ENCODE measurements around the gene RPP25.

Gene RPP25

GRCh38 chr15:74956648-74957475 lies at the start of gene RPP25:
RPP25 (minus strand) TSS chr15:74956772; CDS start chr15:74956583, 189 bp downstream.
- peak; percentile 31 to 59 (median 37) for DNase-seq

DNA sequence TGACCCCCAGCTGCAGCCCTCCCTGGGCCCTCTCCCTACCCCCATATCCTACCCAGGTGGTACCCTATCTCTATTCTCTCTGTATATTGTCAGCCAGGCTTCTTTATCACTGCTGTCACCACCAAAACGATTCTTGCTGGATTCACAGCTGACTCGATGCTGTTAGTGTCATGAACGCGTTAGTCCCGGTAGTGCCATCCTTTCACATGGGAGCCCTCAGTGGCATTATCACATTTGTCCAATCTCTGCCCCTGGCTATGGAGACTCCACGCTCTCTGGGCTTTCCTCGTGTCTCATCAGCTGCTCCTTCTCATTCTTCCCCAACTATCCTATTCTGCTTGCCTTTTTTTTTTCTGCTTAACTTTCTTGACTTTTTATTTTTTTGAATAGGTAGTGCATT lies 45.8 kb upstream of the RPP25 start:
- no peak for DNase-seq

GRCh38 chr15:75001310-75001709 lies 44.7 kb upstream of the RPP25 start:
- DNase-seq = no peak

DNA sequence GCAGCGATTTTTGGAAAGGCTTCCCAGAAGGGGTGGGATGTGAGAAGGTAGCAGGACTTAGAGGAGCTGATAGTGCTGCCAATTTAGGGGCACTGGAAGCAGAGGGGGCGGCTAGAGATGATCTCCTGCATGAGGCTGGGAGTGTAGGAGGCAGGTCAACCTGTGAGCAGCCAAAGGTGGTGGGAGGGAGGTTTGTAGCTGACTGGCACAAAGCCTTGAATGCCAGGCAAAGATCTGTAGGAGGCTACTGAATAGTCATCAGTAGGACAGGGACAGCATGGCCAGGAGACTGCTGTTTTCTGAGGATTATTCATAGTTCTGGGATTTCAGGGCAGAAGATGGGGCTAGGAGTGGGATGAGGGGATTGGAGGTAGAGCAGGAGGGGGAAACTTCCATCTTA lies 41.0 kb upstream of the RPP25 start:
- DNase-seq = no peak

GRCh38 chr15:74997141-74997540 lies 40.6 kb upstream of the RPP25 start:
- DNase-seq = no peak

DNA sequence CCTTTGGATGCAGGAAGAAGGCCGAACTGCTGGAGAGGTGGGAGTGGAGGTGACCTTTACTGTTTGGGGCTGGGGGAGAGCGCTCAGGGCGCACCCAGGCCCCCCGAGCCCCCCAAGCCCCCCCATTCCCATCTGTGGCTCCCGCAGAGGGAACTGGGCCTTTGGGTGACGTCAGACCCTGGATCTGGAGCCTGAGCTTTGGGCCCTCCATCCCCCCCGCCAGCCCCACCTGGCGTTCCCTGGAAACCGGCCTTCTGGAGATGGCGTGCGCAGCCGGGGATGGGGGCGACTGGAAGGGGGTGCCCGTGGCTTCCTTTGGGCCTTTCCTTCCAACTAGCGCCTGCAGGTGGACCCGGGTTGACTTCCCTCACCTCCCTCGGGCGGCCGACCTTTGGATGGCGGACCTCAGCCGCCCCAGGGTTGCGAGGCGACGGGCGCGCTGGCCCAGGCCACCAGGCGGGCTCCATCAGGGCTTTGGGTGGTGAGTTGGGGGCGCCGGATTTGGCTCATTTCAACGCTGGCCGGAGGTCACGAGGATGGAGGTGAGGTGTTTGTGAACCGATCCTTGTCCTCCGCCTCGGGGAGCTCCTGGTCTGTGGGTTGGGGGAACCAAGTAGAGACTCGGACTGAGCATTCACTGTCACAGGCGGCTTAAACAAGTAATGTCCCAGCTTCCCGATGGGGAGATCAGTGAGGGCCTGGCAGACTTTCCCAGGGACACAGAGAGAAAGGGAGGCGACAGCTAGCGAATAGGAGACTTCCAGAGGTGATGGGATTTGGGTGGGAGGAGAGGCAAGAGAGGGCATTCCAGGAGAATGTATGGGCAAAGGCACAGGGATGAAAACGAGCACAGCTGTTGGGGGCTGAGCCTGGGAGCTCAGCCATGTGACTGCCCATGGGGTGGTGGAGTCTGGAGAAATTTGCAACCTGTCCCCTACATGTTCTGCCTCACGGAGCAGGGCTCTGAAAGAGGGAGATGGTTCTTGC lies 39.5 kb upstream of the RPP25 start:
- no peak for DNase-seq

DNA sequence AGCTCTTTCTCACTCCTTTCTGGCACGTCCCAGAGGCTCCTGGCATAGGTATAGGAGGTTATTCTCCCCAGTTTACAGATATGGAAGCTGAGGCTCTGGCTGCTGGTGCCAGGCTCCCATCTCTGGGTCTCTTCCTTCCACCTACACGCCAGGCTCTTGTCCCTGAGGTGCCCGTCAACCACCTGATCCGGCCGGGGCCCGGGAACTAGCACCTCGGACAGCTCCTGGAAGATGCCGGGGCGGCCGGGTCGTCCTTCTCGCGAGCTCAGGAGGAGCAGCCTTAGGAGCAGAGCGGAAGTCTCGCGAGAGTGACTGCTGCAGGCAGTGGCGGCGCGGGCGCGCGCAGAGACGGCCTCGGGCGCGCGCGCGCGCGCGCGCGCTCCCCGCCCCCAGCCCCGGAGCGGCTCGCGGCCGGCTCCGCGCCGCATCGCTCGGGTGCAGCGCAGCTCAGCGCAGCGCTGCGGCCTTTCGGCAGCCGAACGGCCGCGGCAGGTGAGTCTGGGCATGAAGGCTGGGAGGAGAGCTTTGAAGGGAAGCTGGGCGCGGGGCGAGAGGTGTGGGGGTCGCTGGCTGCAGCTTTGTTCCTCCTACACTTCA lies 38.7 kb upstream of the RPP25 start, which contains the start of gene SCAMP5:
Gene SCAMP5, plus strand, starts transcription at position 382 of the 597 bp plus-strand sequence. CDS start 16,277 bp downstream, outside the sequence.
- DNase-seq = peak; percentile 78 to 91 (median 81)

DNA sequence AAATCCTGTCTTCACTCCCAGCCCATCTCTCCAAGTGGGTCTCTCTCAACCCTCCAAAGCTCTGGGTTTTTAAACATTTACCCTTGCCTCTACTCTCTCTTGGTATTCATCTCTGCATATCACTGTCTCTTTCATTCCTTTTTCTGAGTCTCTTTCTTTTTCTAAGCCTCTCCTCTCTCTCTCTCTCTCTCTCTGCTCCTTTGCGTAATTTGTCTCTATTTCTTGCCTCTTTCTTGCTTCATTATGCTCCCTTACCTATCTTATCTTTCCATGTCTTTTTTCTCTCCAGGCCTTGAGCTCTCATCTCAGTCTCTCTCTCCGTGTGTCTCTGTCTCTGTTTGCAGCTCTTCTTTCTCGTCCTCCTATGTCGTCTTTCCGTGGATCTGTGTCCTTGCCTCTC lies 38.1 kb upstream of the RPP25 start:
- DNase-seq = no peak

- no peak for DNase-seq
Measured at GRCh38 chr15:74994236-74994635, 37.7 kb upstream of the RPP25 start.

DNA sequence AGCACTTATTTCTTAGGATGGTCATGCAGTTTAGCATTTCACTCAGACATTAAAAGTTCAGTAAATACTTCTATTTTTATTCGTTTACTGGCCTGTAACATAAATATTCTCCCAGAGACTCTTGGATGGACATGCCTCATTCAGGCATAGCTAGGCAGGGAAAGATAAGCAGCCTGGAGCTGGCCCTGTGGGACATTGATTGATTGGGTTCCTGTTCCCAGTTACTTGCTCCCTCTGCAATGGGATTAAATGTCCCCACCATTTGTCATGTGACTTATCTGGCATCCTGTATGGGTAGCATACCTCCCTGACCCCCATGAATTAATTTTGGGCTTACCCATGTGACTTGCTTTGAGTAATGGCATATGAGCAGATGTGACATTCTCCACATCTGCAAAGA lies 36.0 kb upstream of the RPP25 start:
- no peak for DNase-seq

DNA sequence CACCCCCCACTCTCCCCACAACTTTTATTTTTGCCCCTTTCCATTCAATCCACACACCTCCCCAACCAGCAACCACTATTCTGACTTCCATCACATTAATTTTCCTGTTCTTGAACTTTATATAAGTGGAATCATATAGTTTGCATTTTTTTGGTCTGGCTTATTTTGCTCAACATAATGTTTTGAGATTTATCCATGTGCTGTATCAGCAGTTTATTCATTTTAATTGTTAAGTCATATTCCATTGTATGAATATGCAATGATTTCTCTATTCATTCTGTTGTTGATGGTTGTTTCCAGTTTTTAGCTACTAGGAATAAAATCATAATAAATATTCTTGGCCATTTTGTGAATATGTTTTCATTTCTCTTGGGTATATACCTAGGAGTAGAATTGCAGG lies 33.0 kb upstream of the RPP25 start:
- DNase-seq = no peak

GRCh38 chr15:74988007-74988800 lies 31.6 kb upstream of the RPP25 start:
- peak in 1 of 4 experiments; percentile 9 for DNase-seq

DNA sequence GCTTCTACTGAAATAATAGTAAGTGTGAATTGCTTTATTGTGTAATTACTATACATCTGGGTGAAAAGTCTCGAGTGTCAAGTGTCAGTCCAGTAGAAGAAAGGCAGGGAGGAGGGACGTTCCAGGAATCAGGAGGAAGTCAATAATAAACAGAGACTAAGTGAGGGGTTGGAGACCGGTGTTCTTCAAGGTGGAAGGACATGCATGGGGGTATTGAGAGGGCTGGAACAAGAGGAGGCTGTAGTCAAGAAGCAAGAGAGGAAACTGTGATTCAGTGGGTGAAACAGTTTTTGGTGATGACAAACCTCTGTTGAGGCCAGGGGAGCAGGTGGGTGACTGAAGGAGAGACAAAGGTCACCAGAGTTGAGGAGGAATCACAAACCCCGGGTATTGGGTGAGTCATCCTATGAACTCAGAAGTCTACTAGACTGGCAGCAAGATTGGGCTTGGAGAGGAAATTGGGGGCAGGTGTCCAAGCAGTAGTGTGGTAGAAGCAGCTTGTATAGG lies 27.2 kb upstream of the RPP25 start:
- DNase-seq = no peak

GRCh38 chr15:74982183-74982582 lies 25.6 kb upstream of the RPP25 start:
- no peak for DNase-seq

- DNase-seq = peak in 2 of 4 experiments; percentile 15 to 35
Measured at GRCh38 chr15:74978503-74978902, 21.9 kb upstream of the RPP25 start.

- no peak for DNase-seq
Measured at GRCh38 chr15:74978077-74978476, 21.5 kb upstream of the RPP25 start.

GRCh38 chr15:74977599-74977998 lies 21.0 kb upstream of the RPP25 start:
- DNase-seq = no peak

DNA sequence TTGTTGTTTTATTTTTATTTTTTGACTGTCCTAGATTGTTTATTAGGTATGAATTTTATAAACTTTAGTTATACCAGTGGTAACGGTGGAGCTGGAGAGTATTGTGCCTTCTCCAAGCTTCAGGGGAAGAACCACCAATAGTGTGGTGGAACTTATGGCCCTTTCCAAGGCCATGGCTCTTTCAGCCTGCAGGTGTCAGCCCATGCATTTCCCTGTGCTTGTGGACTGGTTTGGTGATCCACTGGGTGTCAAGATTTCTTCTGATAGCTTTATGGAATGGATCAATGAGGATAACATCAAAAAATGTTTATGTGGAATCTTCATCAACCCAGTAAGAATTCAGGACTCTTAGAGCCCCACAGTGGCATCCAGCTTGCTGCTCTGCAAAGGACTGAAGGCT lies 19.6 kb upstream of the RPP25 start:
- DNase-seq = no peak

DNA sequence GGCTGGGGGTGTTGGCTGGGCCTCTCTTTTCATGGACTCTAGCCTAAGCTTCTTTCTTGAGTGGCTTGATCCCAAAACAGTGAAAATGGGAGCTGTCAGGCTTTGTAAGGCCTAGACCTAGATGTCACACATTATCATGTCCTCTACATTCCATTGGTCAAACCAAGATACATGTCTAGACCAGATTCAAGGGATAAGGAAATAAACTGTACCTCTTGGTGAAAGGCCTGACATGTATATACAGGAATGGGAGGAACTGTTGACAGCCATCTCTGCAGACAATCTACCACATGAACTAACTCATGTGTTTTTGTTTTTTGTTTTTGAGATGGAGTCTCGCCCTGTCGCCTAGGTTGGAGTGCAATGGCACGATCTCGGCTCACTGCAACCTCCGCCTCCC lies 11.1 kb upstream of the RPP25 start:
- no peak for DNase-seq

GRCh38 chr15:74964794-74965193 lies 8.2 kb upstream of the RPP25 start:
- DNase-seq = no peak

DNA sequence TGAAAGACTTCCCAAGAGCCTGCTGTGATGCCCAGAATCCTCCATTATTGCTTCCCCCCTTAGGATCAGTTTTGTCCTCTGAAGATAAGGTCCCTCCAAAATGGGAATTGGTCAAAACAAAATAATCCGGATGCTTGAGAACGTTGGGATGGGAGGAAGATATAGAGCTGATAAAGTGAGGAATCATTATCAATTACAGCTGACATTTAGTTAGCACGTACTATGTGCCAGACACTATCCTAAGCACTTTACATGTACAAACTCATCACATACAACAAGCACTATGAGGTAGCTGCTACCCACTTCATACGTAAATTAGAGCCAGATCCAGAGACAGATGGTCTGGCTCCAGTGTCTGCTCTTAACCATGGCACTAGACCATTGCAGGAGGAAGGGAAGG lies 6.6 kb upstream of the RPP25 start:
- no peak for DNase-seq

DNA sequence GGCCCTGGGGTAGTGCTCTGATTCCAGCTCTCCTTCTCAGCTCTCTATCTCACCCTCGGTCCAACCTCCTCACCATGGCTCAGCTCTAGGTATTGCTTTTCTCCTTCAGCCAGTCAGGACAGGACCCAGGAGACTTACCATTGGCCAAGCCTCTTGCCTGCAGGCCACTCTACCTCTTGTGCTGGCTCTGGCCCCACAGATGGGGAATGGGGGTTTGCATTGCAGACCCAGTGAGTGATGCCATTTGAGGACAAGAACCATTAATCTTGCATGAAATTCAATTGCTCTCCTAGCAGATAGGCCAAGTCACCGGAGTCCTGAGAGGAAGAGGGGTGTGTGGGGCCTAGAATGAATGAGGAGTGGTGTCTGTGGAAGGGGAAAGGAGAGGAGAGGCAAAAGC lies 6.1 kb upstream of the RPP25 start:
- DNase-seq = no peak
